H1 (cell line): ENCODE data around the gene CLDN4.

Source experiments
- CHD1 ChIP-seq: IDR thresholded peaks from 2 replicates; pipeline ENCODE4 v1.6.1; 2012; ENCODE audit warnings: low read depth, low read length, improper control_type of control experiment
- EGR1 ChIP-seq: IDR thresholded peaks from 2 replicates; pipeline ENCODE4 v1.6.1; 2011; ENCODE audit warnings: low read depth, low read length, borderline replicate concordance
- EZH2 ChIP-seq: fragments of 200-600 bp; sonication (generic); IDR thresholded peaks from 2 replicates; pipeline ENCODE4 v1.7.1; 2012; ENCODE audit warnings: low read depth, mild to moderate bottlenecking, moderate library complexity, low read length, inconsistent platforms; ENCODE audit not compliant: severe bottlenecking
- HDAC2 ChIP-seq, 2 experiments: fragments of 300-600 bp in 1 of 2; sonication (generic) in 1 of 2; IDR thresholded peaks; 2 replicates each; pipeline ENCODE4 v1.6.1; 2011 to 2012; ENCODE audit warnings: low read depth in 2 of 2, low read length in 2 of 2, mild to moderate bottlenecking in 2 of 2, moderate library complexity in 2 of 2, borderline replicate concordance in 1 of 2, inconsistent platforms in 1 of 2
- KDM1A ChIP-seq: fragments of 200-600, 300-600 bp; sonication (generic); IDR thresholded peaks from 2 replicates; pipeline ENCODE4 v1.7.1; 2016; ENCODE audit warnings: mild to moderate bottlenecking, low read length, borderline replicate concordance
- POLR2AphosphoS5 ChIP-seq: IDR thresholded peaks from 2 replicates; pipeline ENCODE4 v1.6.1; 2011; ENCODE audit warnings: low read depth, low read length
- RAD21 ChIP-seq, 2 experiments: IDR thresholded peaks in 1 of 2; conservative IDR thresholded peaks in 1 of 2; 2 replicates each; pipeline ENCODE4 v1.6.1; 2011; ENCODE audit warnings: low read depth in 2 of 2, low read length in 2 of 2, improper control_type of control experiment in 1 of 2, inconsistent platforms in 1 of 2, mild to moderate bottlenecking in 1 of 2, moderate library complexity in 1 of 2
- TAF7 ChIP-seq: optimal IDR thresholded peaks from 2 replicates; pipeline ENCODE3; 2011; ENCODE audit warnings: low read depth, mild to moderate bottlenecking, inconsistent platforms, low read length, moderate library complexity, borderline replicate concordance
- ZNF274 ChIP-seq: IDR thresholded peaks from 2 replicates; pipeline ENCODE4 v1.7.0; 2012; ENCODE audit warnings: low read length, borderline replicate concordance; ENCODE audit errors: extremely low read depth
- TF ChIP-seq, protein P1 (sequence below), 3 experiments: IDR thresholded peaks; 1 replicate in 2 of 3; 2 replicates in 1 of 3; pipeline versions ENCODE4 v1.5.1 to v1.6.1; 2011; ENCODE audit warnings: low read length in 3 of 3, mild to moderate bottlenecking in 3 of 3, inconsistent platforms in 2 of 3, low read depth in 1 of 3, moderate library complexity in 1 of 3; ENCODE audit not compliant: insufficient read depth in 1 of 3; ENCODE audit errors: control extremely low read depth in 1 of 3
- TF ChIP-seq, protein P2 (sequence below): IDR thresholded peaks from 2 replicates; pipeline ENCODE4 v1.6.1; 2011; ENCODE audit warnings: low read length, improper control_type of control experiment
- TF ChIP-seq, protein P3 (sequence below): IDR thresholded peaks from 2 replicates; pipeline ENCODE4 v1.6.1; 2012; ENCODE audit warnings: low read length, inconsistent platforms

DNA sequence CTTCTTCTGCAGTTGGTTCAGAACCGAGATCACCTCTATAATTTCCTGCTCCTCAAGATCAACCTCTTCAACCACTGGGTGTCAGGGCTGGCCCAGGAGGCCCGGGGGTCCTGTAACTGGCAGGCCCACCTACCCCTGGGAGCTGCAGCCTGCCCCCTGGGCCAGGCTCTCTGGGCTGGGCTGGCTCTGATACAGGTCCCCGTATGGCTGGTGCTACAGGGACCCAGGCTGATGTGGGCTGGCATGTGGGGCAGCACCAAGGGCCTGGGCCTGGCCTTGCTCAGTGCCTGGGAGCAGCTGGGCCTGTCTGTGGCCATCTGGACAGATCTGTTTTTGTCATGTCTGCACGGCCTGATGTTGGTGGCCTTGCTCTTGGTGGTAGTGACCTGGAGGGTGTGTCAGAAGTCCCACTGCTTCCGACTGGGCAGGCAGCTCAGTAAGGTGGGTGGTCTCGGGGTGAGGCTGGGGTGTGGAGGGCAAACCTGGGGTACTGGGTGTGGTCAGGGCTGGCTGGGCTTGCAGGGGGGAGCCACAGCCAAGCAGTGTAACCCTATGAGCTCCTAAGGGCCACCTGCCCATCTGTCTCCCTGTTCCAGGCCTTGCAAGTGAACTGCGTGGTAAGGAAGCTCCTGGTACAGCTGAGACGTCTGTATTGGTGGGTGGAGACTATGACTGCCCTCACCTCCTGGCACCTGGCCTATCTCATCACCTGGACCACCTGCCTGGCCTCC lies 34.4 kb downstream of the CLDN4 start:
- TF ChIP-seq, protein P1, sequence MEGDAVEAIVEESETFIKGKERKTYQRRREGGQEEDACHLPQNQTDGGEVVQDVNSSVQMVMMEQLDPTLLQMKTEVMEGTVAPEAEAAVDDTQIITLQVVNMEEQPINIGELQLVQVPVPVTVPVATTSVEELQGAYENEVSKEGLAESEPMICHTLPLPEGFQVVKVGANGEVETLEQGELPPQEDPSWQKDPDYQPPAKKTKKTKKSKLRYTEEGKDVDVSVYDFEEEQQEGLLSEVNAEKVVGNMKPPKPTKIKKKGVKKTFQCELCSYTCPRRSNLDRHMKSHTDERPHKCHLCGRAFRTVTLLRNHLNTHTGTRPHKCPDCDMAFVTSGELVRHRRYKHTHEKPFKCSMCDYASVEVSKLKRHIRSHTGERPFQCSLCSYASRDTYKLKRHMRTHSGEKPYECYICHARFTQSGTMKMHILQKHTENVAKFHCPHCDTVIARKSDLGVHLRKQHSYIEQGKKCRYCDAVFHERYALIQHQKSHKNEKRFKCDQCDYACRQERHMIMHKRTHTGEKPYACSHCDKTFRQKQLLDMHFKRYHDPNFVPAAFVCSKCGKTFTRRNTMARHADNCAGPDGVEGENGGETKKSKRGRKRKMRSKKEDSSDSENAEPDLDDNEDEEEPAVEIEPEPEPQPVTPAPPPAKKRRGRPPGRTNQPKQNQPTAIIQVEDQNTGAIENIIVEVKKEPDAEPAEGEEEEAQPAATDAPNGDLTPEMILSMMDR (IDR thresholded peaks at IDR 0.05; ENCODE audit: control extremely low read depth in 1 of 3, insufficient read depth in 1 of 3, low read depth in 1 of 3, low read length in 3 of 3), result no peak
- TF ChIP-seq CHD1 (no peak), POLR2AphosphoS5 (no peak), KDM1A (no peak), TAF7 (no peak), EGR1 (no peak), EZH2 (no peak), RAD21 (IDR thresholded peaks at IDR 0.05 in 1 of 2, conservative IDR thresholded peaks at IDR 0.05 in 1 of 2; ENCODE audit: low read depth in 2 of 2, low read length in 2 of 2) (no peak; a peak in 1 of 4 replicates), ZNF274 (no peak), HDAC2 (IDR thresholded peaks at IDR 0.05; ENCODE audit: borderline replicate concordance in 1 of 2, low read depth in 2 of 2, low read length in 2 of 2) (no peak)
- TF ChIP-seq, protein P2, sequence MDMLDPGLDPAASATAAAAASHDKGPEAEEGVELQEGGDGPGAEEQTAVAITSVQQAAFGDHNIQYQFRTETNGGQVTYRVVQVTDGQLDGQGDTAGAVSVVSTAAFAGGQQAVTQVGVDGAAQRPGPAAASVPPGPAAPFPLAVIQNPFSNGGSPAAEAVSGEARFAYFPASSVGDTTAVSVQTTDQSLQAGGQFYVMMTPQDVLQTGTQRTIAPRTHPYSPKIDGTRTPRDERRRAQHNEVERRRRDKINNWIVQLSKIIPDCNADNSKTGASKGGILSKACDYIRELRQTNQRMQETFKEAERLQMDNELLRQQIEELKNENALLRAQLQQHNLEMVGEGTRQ, result no peak
- TF ChIP-seq, protein P3, sequence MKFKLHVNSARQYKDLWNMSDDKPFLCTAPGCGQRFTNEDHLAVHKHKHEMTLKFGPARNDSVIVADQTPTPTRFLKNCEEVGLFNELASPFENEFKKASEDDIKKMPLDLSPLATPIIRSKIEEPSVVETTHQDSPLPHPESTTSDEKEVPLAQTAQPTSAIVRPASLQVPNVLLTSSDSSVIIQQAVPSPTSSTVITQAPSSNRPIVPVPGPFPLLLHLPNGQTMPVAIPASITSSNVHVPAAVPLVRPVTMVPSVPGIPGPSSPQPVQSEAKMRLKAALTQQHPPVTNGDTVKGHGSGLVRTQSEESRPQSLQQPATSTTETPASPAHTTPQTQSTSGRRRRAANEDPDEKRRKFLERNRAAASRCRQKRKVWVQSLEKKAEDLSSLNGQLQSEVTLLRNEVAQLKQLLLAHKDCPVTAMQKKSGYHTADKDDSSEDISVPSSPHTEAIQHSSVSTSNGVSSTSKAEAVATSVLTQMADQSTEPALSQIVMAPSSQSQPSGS, result no peak
